Measurements from ENCODE around the gene ACAD10.

- TF ChIP-seq, protein P1, sequence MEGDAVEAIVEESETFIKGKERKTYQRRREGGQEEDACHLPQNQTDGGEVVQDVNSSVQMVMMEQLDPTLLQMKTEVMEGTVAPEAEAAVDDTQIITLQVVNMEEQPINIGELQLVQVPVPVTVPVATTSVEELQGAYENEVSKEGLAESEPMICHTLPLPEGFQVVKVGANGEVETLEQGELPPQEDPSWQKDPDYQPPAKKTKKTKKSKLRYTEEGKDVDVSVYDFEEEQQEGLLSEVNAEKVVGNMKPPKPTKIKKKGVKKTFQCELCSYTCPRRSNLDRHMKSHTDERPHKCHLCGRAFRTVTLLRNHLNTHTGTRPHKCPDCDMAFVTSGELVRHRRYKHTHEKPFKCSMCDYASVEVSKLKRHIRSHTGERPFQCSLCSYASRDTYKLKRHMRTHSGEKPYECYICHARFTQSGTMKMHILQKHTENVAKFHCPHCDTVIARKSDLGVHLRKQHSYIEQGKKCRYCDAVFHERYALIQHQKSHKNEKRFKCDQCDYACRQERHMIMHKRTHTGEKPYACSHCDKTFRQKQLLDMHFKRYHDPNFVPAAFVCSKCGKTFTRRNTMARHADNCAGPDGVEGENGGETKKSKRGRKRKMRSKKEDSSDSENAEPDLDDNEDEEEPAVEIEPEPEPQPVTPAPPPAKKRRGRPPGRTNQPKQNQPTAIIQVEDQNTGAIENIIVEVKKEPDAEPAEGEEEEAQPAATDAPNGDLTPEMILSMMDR (IDR thresholded peaks at IDR 0.05), result no peak
- TF ChIP-seq, protein P2, sequence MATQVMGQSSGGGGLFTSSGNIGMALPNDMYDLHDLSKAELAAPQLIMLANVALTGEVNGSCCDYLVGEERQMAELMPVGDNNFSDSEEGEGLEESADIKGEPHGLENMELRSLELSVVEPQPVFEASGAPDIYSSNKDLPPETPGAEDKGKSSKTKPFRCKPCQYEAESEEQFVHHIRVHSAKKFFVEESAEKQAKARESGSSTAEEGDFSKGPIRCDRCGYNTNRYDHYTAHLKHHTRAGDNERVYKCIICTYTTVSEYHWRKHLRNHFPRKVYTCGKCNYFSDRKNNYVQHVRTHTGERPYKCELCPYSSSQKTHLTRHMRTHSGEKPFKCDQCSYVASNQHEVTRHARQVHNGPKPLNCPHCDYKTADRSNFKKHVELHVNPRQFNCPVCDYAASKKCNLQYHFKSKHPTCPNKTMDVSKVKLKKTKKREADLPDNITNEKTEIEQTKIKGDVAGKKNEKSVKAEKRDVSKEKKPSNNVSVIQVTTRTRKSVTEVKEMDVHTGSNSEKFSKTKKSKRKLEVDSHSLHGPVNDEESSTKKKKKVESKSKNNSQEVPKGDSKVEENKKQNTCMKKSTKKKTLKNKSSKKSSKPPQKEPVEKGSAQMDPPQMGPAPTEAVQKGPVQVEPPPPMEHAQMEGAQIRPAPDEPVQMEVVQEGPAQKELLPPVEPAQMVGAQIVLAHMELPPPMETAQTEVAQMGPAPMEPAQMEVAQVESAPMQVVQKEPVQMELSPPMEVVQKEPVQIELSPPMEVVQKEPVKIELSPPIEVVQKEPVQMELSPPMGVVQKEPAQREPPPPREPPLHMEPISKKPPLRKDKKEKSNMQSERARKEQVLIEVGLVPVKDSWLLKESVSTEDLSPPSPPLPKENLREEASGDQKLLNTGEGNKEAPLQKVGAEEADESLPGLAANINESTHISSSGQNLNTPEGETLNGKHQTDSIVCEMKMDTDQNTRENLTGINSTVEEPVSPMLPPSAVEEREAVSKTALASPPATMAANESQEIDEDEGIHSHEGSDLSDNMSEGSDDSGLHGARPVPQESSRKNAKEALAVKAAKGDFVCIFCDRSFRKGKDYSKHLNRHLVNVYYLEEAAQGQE (IDR thresholded peaks at IDR 0.05; ENCODE audit: insufficient read depth in 1 of 2, low read depth in 2 of 2, low read length in 1 of 2), result no peak
- TF ChIP-seq POLR2AphosphoS5 (IDR thresholded peaks at IDR 0.05; ENCODE audit: low read depth, low read length), result no peak
Measured at GRCh38 chr12:111699962-111700361, 14.1 kb downstream of the ACAD10 start.
